AG10803 (cell line): ENCODE measurements around the gene SGCE.

Experiments
- DNase-seq: peaks from one replicate; pipeline ENCODE4 v3.0.0; 2010; ENCODE audit warnings: low read depth
- H3K4me3 ChIP-seq: 2 replicates; pipeline ENCODE4 v1.5.1; 2011; ENCODE audit warnings: mild to moderate bottlenecking, low read length, control low read depth
- TF ChIP-seq, protein P1 (sequence below): conservative IDR thresholded peaks from 2 replicates; pipeline ENCODE4 v1.5.1; 2011; ENCODE audit warnings: mild to moderate bottlenecking, low read length, control low read depth, inconsistent platforms

Gene SGCE

GRCh38 chr7:94669773-94670495 is 14.0 kb upstream of the SGCE start:
- H3K4me3 ChIP-seq = no peak overlapping the region
- DNase-seq = no peak
- TF ChIP-seq, protein P1, sequence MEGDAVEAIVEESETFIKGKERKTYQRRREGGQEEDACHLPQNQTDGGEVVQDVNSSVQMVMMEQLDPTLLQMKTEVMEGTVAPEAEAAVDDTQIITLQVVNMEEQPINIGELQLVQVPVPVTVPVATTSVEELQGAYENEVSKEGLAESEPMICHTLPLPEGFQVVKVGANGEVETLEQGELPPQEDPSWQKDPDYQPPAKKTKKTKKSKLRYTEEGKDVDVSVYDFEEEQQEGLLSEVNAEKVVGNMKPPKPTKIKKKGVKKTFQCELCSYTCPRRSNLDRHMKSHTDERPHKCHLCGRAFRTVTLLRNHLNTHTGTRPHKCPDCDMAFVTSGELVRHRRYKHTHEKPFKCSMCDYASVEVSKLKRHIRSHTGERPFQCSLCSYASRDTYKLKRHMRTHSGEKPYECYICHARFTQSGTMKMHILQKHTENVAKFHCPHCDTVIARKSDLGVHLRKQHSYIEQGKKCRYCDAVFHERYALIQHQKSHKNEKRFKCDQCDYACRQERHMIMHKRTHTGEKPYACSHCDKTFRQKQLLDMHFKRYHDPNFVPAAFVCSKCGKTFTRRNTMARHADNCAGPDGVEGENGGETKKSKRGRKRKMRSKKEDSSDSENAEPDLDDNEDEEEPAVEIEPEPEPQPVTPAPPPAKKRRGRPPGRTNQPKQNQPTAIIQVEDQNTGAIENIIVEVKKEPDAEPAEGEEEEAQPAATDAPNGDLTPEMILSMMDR = no peak

DNA sequence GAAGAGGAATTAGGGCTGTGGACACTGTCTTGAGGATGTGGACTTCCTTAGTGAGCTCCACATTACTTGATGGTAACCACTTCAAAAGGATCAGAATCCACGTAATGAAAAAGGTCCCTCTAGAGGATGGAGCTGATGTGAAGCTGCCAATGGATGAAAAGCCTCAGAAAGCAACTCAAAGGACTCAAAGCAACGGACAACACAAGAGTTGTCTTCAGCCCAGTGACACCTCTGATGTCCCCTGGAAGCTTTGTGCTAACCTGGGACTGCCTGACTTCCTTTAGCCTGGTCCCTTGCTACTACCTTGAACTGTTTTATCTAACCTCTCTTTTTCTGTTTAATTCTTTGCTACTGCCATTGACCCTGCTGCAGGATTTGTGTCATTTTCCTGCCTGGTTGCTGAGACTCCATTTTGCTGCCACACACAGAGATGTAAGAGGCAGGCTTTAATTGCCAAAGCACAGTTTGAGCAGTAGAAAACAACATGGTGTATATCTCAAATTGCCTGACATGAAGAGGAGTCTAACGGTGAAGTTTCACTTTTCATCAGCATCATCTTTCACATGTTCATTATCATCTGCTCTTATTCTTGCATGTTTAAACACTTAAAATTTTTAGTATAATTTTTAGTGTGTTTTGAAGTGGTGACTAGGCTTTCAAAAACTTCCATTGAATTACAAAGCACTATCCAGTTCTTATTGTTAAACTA is 11.1 kb upstream of the SGCE start:
- no peak for DNase-seq
- TF ChIP-seq, protein P1 = no peak
- no peak overlapping the region for H3K4me3 ChIP-seq

- no peak for DNase-seq
- TF ChIP-seq, protein P1 = no peak
- H3K4me3 ChIP-seq = no peak overlapping the region
These were observed 9.5 kb upstream of the SGCE start for GRCh38 chr7:94665426-94665825.

- TF ChIP-seq, protein P1 = no peak
- DNase-seq = no peak
- H3K4me3 ChIP-seq = no peak overlapping the region
These were observed 8.1 kb upstream of the SGCE start for GRCh38 chr7:94664023-94664422.

DNA sequence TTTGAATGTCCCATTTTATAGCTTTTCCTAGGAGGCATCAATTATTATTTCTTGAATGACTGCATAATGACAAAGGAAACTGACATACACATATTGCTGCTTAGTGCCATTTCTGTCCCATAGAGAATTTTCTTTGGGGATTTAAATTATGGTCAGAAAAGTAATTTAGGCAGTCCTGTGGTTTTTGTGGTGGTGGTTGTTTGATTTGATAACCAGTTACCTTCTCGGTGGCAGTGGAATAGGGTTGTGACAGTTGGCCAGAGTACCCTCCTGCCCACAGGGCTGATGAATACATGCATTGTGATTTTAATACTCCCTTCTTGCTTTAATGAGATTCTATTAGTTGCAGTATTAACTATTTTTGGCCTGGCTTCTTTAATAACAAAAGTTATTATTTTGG is 6.6 kb upstream of the SGCE start:
- no peak for DNase-seq
- H3K4me3 ChIP-seq = no peak overlapping the region
- TF ChIP-seq, protein P1 = no peak

GRCh38 chr7:94660006-94660405 is 4.1 kb upstream of the SGCE start:
- peak; percentile 8 for DNase-seq
- TF ChIP-seq, protein P1 = no peak
- H3K4me3 ChIP-seq = no peak overlapping the region

- no peak overlapping the region for H3K4me3 ChIP-seq
- DNase-seq = no peak
- TF ChIP-seq, protein P1 = no peak
These were observed 2.9 kb upstream of the SGCE start for GRCh38 chr7:94658826-94659225.
